Endothelial cell of umbilical vein (primary cell): ENCODE measurements around the gene PER1. TPM values are rescaled to one million over a fixed set of nuclear protein-coding genes. Genes with fewer than 3 reads are reported as not detected.

Source experiments
- BruUV-seq: library from RNA; stranded (reverse); fragments of 400-500 nt; replicated peaks from 2 replicates; lab custom pipeline; 2021; lab: Mats Ljungman, UMichigan
- CTCF ChIA-PET: fragments of 300-600, 350-600 bp; sonication (Branson Sonifier 250); formaldehyde crosslinking; loops from one replicate; lab custom pipeline; 2021; ENCODE audit warnings: antibody characterized with exemption, inconsistent platforms; lab: Charles Lee
- POLR2A ChIA-PET: fragments of 300-600, 350-600 bp; sonication (Branson Sonifier 250); formaldehyde crosslinking; loops from one replicate; lab custom pipeline; 2021; ENCODE audit warnings: antibody characterized with exemption, inconsistent platforms; lab: Charles Lee
- DNase-seq: peaks from one replicate; pipeline ENCODE4 v3.0.0-alpha.2; 2011; ENCODE audit warnings: low read depth, low spot score
- FAIRE-seq: peaks from 2 replicates; lab custom pipeline; 2011; peaks lifted over from hg19 to GRCh38; lab: Jason Lieb, UNC
- H2AFZ ChIP-seq: 2 replicates; pipeline ENCODE4 v1.6.0; 2012; ENCODE audit warnings: low read depth, low read length, control low read depth, inconsistent platforms
- H3K27ac ChIP-seq: 2 replicates; pipeline ENCODE4 v1.5.1; 2011; ENCODE audit warnings: low read depth, mild to moderate bottlenecking, control low read depth, low read length, moderate library complexity; ENCODE audit not compliant: insufficient read depth
- H3K27me3 ChIP-seq, 2 experiments: 2 replicates each; pipeline versions ENCODE4 v1.6.0 to v1.6.1; 2011; ENCODE audit warnings: low read length in 2 of 2, mixed read lengths in 1 of 2; ENCODE audit not compliant: control insufficient read depth in 2 of 2, insufficient read depth in 2 of 2
- H3K36me3 ChIP-seq, 2 experiments: 2 replicates in 1 of 2; 3 replicates in 1 of 2; pipeline ENCODE4 v1.5.1; 2011; ENCODE audit warnings: low read length in 2 of 2, mild to moderate bottlenecking in 1 of 2, moderate library complexity in 1 of 2; ENCODE audit not compliant: control insufficient read depth in 2 of 2, insufficient read depth in 2 of 2; ENCODE audit errors: extremely low read depth in 1 of 2
- H3K4me1 ChIP-seq: 3 replicates; pipeline ENCODE4 v1.5.1; 2011; ENCODE audit warnings: mild to moderate bottlenecking, low read length; ENCODE audit not compliant: control insufficient read depth, insufficient read depth; ENCODE audit errors: extremely low read depth
- H3K4me2 ChIP-seq: 2 replicates; pipeline ENCODE4 v1.6.1; 2011; ENCODE audit warnings: low read length, control low read depth, mixed read lengths; ENCODE audit not compliant: insufficient read depth
- H3K4me3 ChIP-seq, 3 experiments: fragments of 200-600 bp in 1 of 3; sonication (generic), shearing (Covaris generic) in 1 of 3; replicated peaks in 1 of 3; 2 replicates each; pipeline ENCODE4 v1.5.1; 2011 to 2016; ENCODE audit warnings: control low read depth in 3 of 3, low read length in 3 of 3, mild to moderate bottlenecking in 2 of 3, inconsistent platforms in 1 of 3, low read depth in 1 of 3, moderate library complexity in 1 of 3; ENCODE audit not compliant: insufficient read depth in 1 of 3
- H3K79me2 ChIP-seq: 2 replicates; pipeline ENCODE4 v1.6.0; 2012; ENCODE audit warnings: low read length, inconsistent platforms; ENCODE audit not compliant: control insufficient read depth, insufficient read depth
- H3K9ac ChIP-seq: replicated peaks from 2 replicates; pipeline ENCODE3; 2011; ENCODE audit warnings: low read length, control low read depth; ENCODE audit not compliant: insufficient read depth; ENCODE audit errors: extremely low read depth
- H3K9me1 ChIP-seq: replicated peaks from 3 replicates; pipeline ENCODE4 v1.6.0; 2011; ENCODE audit warnings: mild to moderate bottlenecking, low read length; ENCODE audit not compliant: control insufficient read depth, insufficient read depth; ENCODE audit errors: extremely low read depth
- H3K9me3 ChIP-seq: replicated peaks from 2 replicates; pipeline ENCODE4 v1.5.1; 2012; ENCODE audit warnings: low read length, inconsistent platforms; ENCODE audit not compliant: control insufficient read depth, insufficient read depth
- H4K20me1 ChIP-seq: replicated peaks from 2 replicates; pipeline ENCODE3; 2011; ENCODE audit warnings: mild to moderate bottlenecking, low read length; ENCODE audit not compliant: control insufficient read depth, insufficient read depth; ENCODE audit errors: extremely low read depth
- CTCF ChIP-seq, 2 donors: IDR thresholded peaks; 1 replicate in 1 of 2; 2 replicates in 1 of 2; pipeline ENCODE4 v1.5.1; 2011; ENCODE audit warnings: low read length in 2 of 2, mild to moderate bottlenecking in 2 of 2, moderate library complexity in 2 of 2, control low read depth in 1 of 2, inconsistent platforms in 1 of 2, low read depth in 1 of 2; ENCODE audit not compliant: insufficient read depth in 1 of 2; ENCODE audit errors: extremely low read depth in 1 of 2
- EZH2 ChIP-seq: IDR thresholded peaks from 2 replicates; pipeline ENCODE4 v1.6.1; 2012; ENCODE audit warnings: borderline replicate concordance, low read depth, mild to moderate bottlenecking, moderate library complexity, low read length, inconsistent platforms; ENCODE audit not compliant: severe bottlenecking
- FOS ChIP-seq: IDR thresholded peaks from 2 replicates; pipeline ENCODE4 v1.6.1; 2011; ENCODE audit warnings: mild to moderate bottlenecking, low read length, moderate library complexity, borderline replicate concordance; ENCODE audit not compliant: insufficient read depth
- JUN ChIP-seq: IDR thresholded peaks from 2 replicates; pipeline ENCODE4 v1.6.1; 2011; ENCODE audit warnings: borderline replicate concordance, low read depth; ENCODE audit not compliant: insufficient read length, insufficient read depth
- POLR2A ChIP-seq: IDR thresholded peaks from 2 replicates; pipeline ENCODE4 v1.6.1; 2012; ENCODE audit warnings: low read depth, mild to moderate bottlenecking, control low read depth, low read length
- dilution Hi-C: fragments of 300-500 bp; cut with MboI; formaldehyde crosslinking; loops from one replicate; pipeline ENCODE4 v1.15.0; 2019; ENCODE audit warnings: low sequenced_read_pairs; ENCODE audit not compliant: extremely low pct_ligation_motif_present
- intact Hi-C: fragments of 100-400 bp; cut with micrococcal nuclease; formaldehyde crosslinking; loops from one replicate; pipeline ENCODE4 v1.10.0; 2022
- polyA plus RNA-seq, 4 experiments: library from polyadenylated mRNA; depleted of rRNA in 3 of 4; stranded (reverse) in 3 of 4; unstranded in 1 of 4; fragments of >200 nt; gene quantifications; 2 replicates each; pipeline versions ENCODE4 v1.2.1 to v1.2.3, GENCODE V29; 2011 to 2012; ENCODE audit warnings: missing spikeins in 1 of 4
- total RNA-seq: library from RNA; stranded (reverse); gene quantifications from 2 replicates; pipeline ENCODE4 v1.2.3, GENCODE V29; 2021
- TF ChIP-seq, protein P1 (sequence below): IDR thresholded peaks from 2 replicates; pipeline ENCODE4 v1.6.1; 2011; ENCODE audit not compliant: insufficient read depth, insufficient read length

The PER1 gene
- total and polyA plus RNA-seq, 2 donors (not counting 3 experiments of a cell fraction or from before 2014, with no cell fraction given) = 12.1 to 32.1 TPM

GRCh38 chr17:8141045-8141444 lies 11.2 kb downstream of the PER1 start:
- no peak overlapping the region for H3K4me3 ChIP-seq
- BruUV-seq = no TSS peak
- ChIA-PET POLR2A (interaction anchor here (0.8 kb wide), 1 partner anchor 32 kb away, joined by 3 read pairs; no protein-coding TSS in a partner anchor), CTCF (interaction anchor here (3.4 to 5.6 kb wide), 2 partner anchors 10 to 18 kb away, joined by 28 to 72 read pairs; partner anchors contain the start of gene PER1)
- peaks cover 0 to 41% of the 10 kb centered on the region in 2 experiments for H3K36me3 ChIP-seq
- H3K9me1 ChIP-seq = no peaks in the 10 kb centered on the region
- TF ChIP-seq EZH2 = no peak
- no peak for TF ChIP-seq POLR2A
- TF ChIP-seq, protein P1, sequence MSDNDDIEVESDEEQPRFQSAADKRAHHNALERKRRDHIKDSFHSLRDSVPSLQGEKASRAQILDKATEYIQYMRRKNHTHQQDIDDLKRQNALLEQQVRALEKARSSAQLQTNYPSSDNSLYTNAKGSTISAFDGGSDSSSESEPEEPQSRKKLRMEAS = no peak
- no peaks in the 10 kb centered on the region for H3K9me3 ChIP-seq
- H3K4me2 ChIP-seq = no peak overlapping the region
- H4K20me1 ChIP-seq = no peaks in the 10 kb centered on the region
- H3K27ac ChIP-seq = no peak overlapping the region
- no peak for DNase-seq
- FAIRE-seq = no peak
- peaks cover 14% of the 10 kb centered on the region for H3K4me1 ChIP-seq
- H2AFZ ChIP-seq = no peak overlapping the region
- no peak overlapping the region for H3K9ac ChIP-seq
- dilution Hi-C loops = no loop called here
- H3K79me2 ChIP-seq = no peaks in the 10 kb centered on the region
- no peaks in the 10 kb centered on the region for H3K27me3 ChIP-seq
- intact Hi-C loops = no loop called here

DNA sequence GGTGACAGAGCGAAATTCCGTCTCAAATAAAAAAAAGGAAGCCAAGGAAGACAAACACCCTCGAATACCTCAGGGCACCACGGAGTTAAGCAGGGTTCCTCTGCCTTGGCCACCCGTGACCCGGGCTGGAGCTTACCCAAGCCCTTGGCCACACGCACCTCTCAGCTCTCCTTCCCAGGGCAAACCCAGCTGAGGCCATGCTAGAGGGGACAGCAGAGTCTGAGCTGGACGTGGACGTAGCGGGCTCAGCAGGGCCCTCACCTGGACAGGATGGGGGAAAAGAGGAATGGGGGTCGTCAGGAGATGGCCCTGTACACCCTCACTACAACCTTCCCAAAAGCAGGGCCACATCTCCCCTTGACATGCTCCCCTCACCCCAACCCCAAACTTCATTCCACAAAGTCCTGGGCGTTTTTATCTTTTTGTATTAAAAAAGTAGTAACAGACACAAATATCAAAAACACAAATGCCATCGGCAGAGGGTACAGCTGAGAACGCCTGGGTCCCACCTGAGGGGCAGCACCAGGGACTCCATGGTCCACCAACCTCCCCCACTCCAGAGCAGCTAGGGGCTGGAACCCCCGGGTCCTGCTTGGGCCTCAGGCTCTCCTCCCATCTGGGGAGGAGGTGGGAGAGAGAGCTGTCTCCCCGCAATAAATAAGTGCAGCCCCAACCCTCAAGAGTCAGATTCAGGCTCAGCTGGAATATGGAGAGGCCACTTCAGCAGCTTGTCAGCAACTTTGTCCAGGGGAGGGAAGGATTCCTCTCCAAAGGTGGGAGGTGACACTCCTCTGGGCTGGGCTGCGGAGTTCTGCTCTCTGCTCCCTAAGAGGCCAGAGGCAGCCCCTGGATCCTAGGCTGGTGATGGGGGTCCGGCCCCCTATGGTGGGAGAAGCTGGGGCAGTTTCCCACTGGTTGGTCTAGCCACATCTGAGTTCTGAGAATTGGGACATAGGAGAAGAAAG lies 11.9 kb downstream of the PER1 start:
- POLR2A ChIA-PET = interaction anchor here (0.8 kb wide), 1 partner anchor 33 kb away, joined by 3 read pairs; no protein-coding TSS in a partner anchor
- no peaks in the 10 kb centered on the region for H3K9me3 ChIP-seq
- no peak overlapping the region for H2AFZ ChIP-seq
- BruUV-seq = no TSS peak
- H4K20me1 ChIP-seq = no peaks in the 10 kb centered on the region
- dilution Hi-C loops (no loop called here), intact Hi-C loops (no loop called here)
- CTCF ChIA-PET = interaction anchor here (1.4 to 5.6 kb wide), 3 partner anchors 11 to 80 kb away, joined by 6 to 72 read pairs (median 28); partner anchors contain the start of gene PER1
- H3K4me1 ChIP-seq = peaks cover 14% of the 10 kb centered on the region
- no peak overlapping the region for H3K9ac ChIP-seq
- H3K4me3 ChIP-seq = no peak overlapping the region
- no peak overlapping the region for H3K4me2 ChIP-seq
- no peaks in the 10 kb centered on the region for H3K27me3 ChIP-seq
- no peaks in the 10 kb centered on the region for H3K79me2 ChIP-seq
- no peak overlapping the region for H3K27ac ChIP-seq
- no peaks in the 10 kb centered on the region for H3K9me1 ChIP-seq
- FAIRE-seq = no peak
- no peak for DNase-seq
- TF ChIP-seq JUN = no peak
- no peak for TF ChIP-seq CTCF (IDR thresholded peaks at IDR 0.05; ENCODE audit: extremely low read depth in 1 of 2, insufficient read depth in 1 of 2, low read depth in 1 of 2, low read length in 2 of 2)
- no peak for TF ChIP-seq EZH2
- TF ChIP-seq FOS = no peak
- TF ChIP-seq, protein P1 = no peak
- H3K36me3 ChIP-seq = peaks cover 0 to 36% of the 10 kb centered on the region in 2 experiments
